Neural cell (in vitro differentiated cells): ENCODE results near the gene KBTBD6. TPM values are rescaled to one million over a fixed set of nuclear protein-coding genes. Genes with fewer than 3 reads are reported as not detected.

Experiments used
- polyA plus RNA-seq: library from polyadenylated mRNA; depleted of rRNA; stranded (reverse); fragments of >200 nt; gene quantifications from 2 replicates; pipeline ENCODE4 v1.2.3, GENCODE V29; 2014
- small RNA-seq, 3 experiments: library from RNA; depleted of rRNA; stranded (forward); fragments of <200 nt; gene quantifications; one replicate each; pipeline ENCODE3, GENCODE V24; 2012

Gene KBTBD6
- polyA plus RNA-seq, 1 donor from 2014 or later, result 31.8 TPM

Small RNA genes within 50 kb of the gene (small RNA-seq; reads per million reads assigned to genes)
- gene MIR3168 (0 reads per million in 3 experiments), gene RN7SL597P (0 reads per million in 3 experiments)

Other genes with a start within 250 kb of the KBTBD6 start
- 1.1 and 2.0 TPM in 2 replicates for gene ELF1, start 113.5 kb downstream of the KBTBD6 start, polyA plus RNA-seq
- 13.8 and 19.0 TPM in 2 replicates for gene WBP4, start 71.3 kb downstream of the KBTBD6 start, polyA plus RNA-seq
- gene KBTBD7, start 61.8 kb upstream of the KBTBD6 start, polyA plus RNA-seq, result 22.6 and 28.0 TPM in 2 replicates
- gene MTRF1, start 130.8 kb upstream of the KBTBD6 start, polyA plus RNA-seq, result 11.4 and 15.7 TPM in 2 replicates
- 49.7 and 57.0 TPM in 2 replicates for gene NAA16, start 178.5 kb upstream of the KBTBD6 start, polyA plus RNA-seq